HepG2 (cell line): ENCODE measurements around the gene MCM10. TPM values are rescaled to one million over a fixed set of nuclear protein-coding genes. Genes with fewer than 3 reads are reported as not detected.
A peak's percentile ranks its signal among the peaks of the same experiment; 100 is the strongest.

Experiments
- ATAC-seq: fragments of 200-7000 bp; cut with Tn5 transposase; 3 replicates; pipeline ENCODE4 v1.9.1; 2020; ENCODE audit warnings: mild to moderate bottlenecking, moderate library complexity
- BruUV-seq: library from RNA; stranded (reverse); fragments of 400-500 nt; replicated peaks from 2 replicates; lab custom pipeline; 2021; lab: Mats Ljungman, UMichigan
- CTCF ChIA-PET: fragments of 300-600 bp; formaldehyde crosslinking; extraction: SDS; loops from one replicate; lab custom pipeline; 2021; ENCODE audit warnings: low total read pairs, inconsistent platforms, low intra/inter-chr PET ratio; lab: Yijun Ruan, JAX
- POLR2A ChIA-PET: fragments of 350-600 bp; sonication (Branson Sonifier 250); formaldehyde crosslinking; loops from one replicate; lab custom pipeline; 2020; ENCODE audit warnings: antibody characterized with exemption, inconsistent platforms; lab: Yijun Ruan, JAX
- DNase-seq: peaks from one replicate; pipeline ENCODE4 v3.0.0-alpha.2; 2015; ENCODE audit warnings: low spot score
- FAIRE-seq: peaks from 3 replicates; lab custom pipeline; 2011; peaks lifted over from hg19 to GRCh38; lab: Jason Lieb, UNC
- H2AFZ ChIP-seq: one replicate; pipeline ENCODE4 v1.6.1; 2011; ENCODE audit warnings: low read length, inconsistent platforms
- H3K27ac ChIP-seq: fragments of 300-600 bp; 3 replicates; pipeline ENCODE4 v1.8.0; 2011; ENCODE audit warnings: mixed run types, mild to moderate bottlenecking, mixed read lengths, low read length, inconsistent platforms; ENCODE audit not compliant: insufficient read depth; ENCODE audit errors: extremely low read length
- H3K27me3 ChIP-seq, 2 experiments: fragments of 200-600 bp in 1 of 2; 2 replicates in 1 of 2; 3 replicates in 1 of 2; pipeline versions ENCODE4 v1.6.0 to v1.8.0; 2011; ENCODE audit warnings: low read length in 2 of 2, mild to moderate bottlenecking in 2 of 2, moderate library complexity in 2 of 2, inconsistent platforms in 1 of 2; ENCODE audit not compliant: insufficient read depth in 2 of 2, control insufficient read depth in 1 of 2
- H3K36me3 ChIP-seq, 2 experiments: fragments of 200-600 bp in 1 of 2; replicated peaks in 1 of 2; 2 replicates in 1 of 2; 3 replicates in 1 of 2; pipeline versions ENCODE4 v1.5.1 to v1.8.0; 2011; ENCODE audit warnings: low read length in 2 of 2, inconsistent platforms in 1 of 2; ENCODE audit not compliant: insufficient read depth in 2 of 2, control insufficient read depth in 1 of 2
- H3K4me1 ChIP-seq: 2 replicates; pipeline ENCODE4 v1.5.1; 2012; ENCODE audit warnings: low read length, inconsistent platforms; ENCODE audit not compliant: insufficient read depth
- H3K4me2 ChIP-seq: 2 replicates; pipeline ENCODE4 v1.6.0; 2011; ENCODE audit warnings: low read depth, low read length, inconsistent platforms
- H3K4me3 ChIP-seq, 3 experiments: fragments of 200-600 bp in 1 of 3; sonication (generic), shearing (Covaris generic) in 1 of 3; replicated peaks in 1 of 3; 2 replicates each; pipeline ENCODE4 v1.5.1; 2011 to 2016; ENCODE audit warnings: low read length in 3 of 3, inconsistent platforms in 2 of 3, low read depth in 2 of 3, mild to moderate bottlenecking in 2 of 3, control low read depth in 1 of 3, mixed read lengths in 1 of 3; ENCODE audit not compliant: insufficient read depth in 1 of 3
- H3K79me2 ChIP-seq: one replicate; pipeline ENCODE4 v1.6.1; 2011; ENCODE audit warnings: low read length, inconsistent platforms; ENCODE audit not compliant: insufficient read depth
- H3K9ac ChIP-seq: 2 replicates; pipeline ENCODE4 v1.6.0; 2011; ENCODE audit warnings: mild to moderate bottlenecking, low read depth, low read length, inconsistent platforms; ENCODE audit not compliant: insufficient read depth
- H3K9me3 ChIP-seq: 2 replicates; pipeline ENCODE4 v1.5.1; 2012; ENCODE audit warnings: mild to moderate bottlenecking, low read length
- H4K20me1 ChIP-seq: 2 replicates; pipeline ENCODE4 v1.6.0; 2011; ENCODE audit warnings: inconsistent platforms, mild to moderate bottlenecking, low read length, moderate library complexity; ENCODE audit not compliant: insufficient read depth
- KLF13 ChIP-seq: sonication (generic); formaldehyde crosslinking; IDR thresholded peaks from 2 replicates; pipeline ENCODE4 v1.4.0; 2020; ENCODE audit warnings: mild to moderate bottlenecking, missing genetic modification reagents
- SMC3 ChIP-seq: IDR thresholded peaks from 2 replicates; pipeline ENCODE4 v1.6.1; 2011; ENCODE audit warnings: low read length, improper control_type of control experiment
- STAG1 ChIP-seq: sonication (generic); formaldehyde crosslinking; IDR thresholded peaks from 2 replicates; pipeline ENCODE4 v1.4.0; 2020; ENCODE audit warnings: missing genetic modification reagents
- WGBS: methylation state at CpG from one replicate; pipeline ENCODE4 v1.1.6; 2017; ENCODE audit warnings: low lambda C conversion rate; 5-methylcytosine and 5-hydroxymethylcytosine counted together
- in situ Hi-C: cut with HindIII; loops from 2 replicates; pipeline ENCODE4 v1.10.0; 2017; ENCODE audit warnings: low pct_unique_long_range_greater_than_20kb; ENCODE audit not compliant: extremely low pct_ligation_motif_present
- intact Hi-C: fragments of 100-400 bp; cut with micrococcal nuclease; formaldehyde crosslinking; loops from one replicate; pipeline ENCODE4 v1.10.0; 2022; ENCODE audit not compliant: unreplicated experiment
- polyA plus RNA-seq, 8 experiments: library from polyadenylated mRNA; depleted of rRNA in 3 of 8; stranded (reverse) in 7 of 8; unstranded in 1 of 8; fragments of >200 nt; fragmentation: Illumina TruSeq in 4 of 8; extraction: Trizol in 4 of 8; gene quantifications; 2 replicates each; pipeline versions ENCODE4 v1.2.1 to v1.2.3, GENCODE V29; 2011 to 2016; ENCODE audit warnings: low read depth in 4 of 8, missing spikeins in 1 of 8, mixed read lengths in 1 of 8; ENCODE audit not compliant: insufficient read depth in 1 of 8
- total RNA-seq, 5 experiments: library from RNA; depleted of rRNA; stranded (reverse); fragments of >200 nt; fragmentation: Illumina TruSeq; extraction: Trizol; gene quantifications; 2 replicates each; pipeline ENCODE4 v1.2.3, GENCODE V29; 2016; ENCODE audit warnings: low read depth in 1 of 5
- TF ChIP-seq, protein P1 (sequence below): sonication (generic); formaldehyde crosslinking; IDR thresholded peaks from 2 replicates; pipeline ENCODE4 v1.4.0; 2020; ENCODE audit warnings: missing genetic modification reagents, mild to moderate bottlenecking, borderline replicate concordance
- TF ChIP-seq, protein P2 (sequence below), 2 experiments: fragments of 450-650 bp in 1 of 2; sonication (generic) in 1 of 2; formaldehyde crosslinking in 1 of 2; IDR thresholded peaks; 2 replicates each; pipeline versions ENCODE4 v1.6.1 to v1.8.0; 2016 to 2022; ENCODE audit warnings: antibody characterized with exemption in 1 of 2, mild to moderate bottlenecking in 1 of 2, missing genetic modification reagents in 1 of 2
- TF ChIP-seq, protein P3 (sequence below): IDR thresholded peaks from 2 replicates; pipeline ENCODE4 v1.6.1; 2016; ENCODE audit warnings: missing genetic modification reagents, missing compliant biosample characterization
- TF ChIP-seq, protein P4 (sequence below): sonication (generic); formaldehyde crosslinking; IDR thresholded peaks from 2 replicates; pipeline ENCODE4 v1.5.0; 2020; ENCODE audit warnings: mild to moderate bottlenecking, missing genetic modification reagents, moderate library complexity

MCM10 gene
- total and polyA plus RNA-seq, 2 of the 13 experiments (the other 11 are each of a cell fraction or from before 2014, with no cell fraction given) = 2.8 to 31.3 TPM

DNA sequence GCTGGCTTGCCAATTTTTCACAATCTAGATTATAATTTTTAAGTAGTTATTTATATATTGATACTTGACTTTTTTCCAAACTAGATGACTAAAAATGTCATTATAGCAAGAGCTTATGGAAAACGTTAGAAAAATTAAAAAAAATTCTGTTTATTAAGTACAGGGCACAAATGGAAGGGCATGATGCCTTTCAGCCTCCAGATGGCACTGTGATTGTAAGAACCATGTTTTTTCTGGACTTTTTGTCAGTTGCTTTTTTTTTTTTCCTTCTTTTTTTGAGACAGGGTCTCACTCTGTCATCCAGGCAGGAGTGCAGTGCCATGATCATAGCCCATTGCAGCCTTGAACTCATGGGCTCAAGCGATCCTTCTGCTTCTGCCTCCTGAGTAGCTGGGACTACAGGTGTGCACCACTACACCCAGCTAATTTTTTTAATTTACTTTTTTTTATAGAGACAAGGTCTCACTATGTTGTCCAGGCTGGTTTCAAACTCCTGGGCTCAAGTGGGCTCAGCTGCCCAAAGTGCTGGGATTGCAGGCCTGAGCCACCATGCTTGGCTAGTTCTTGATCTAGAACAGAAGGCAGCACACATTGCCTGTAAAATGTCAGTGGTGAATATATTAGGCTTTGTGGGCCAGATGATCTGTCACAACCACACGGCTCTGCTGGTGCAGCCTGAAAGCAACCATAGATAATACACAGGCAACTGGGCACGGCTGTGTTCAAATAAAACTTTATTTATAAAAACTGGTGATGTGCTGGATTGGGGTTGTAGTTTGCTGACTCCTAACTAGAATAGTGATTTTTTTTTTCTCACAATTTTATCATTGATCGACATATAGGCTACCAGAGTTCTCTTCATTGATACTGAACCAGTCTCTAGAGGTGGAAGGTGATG, 45.4 kb downstream of the MCM10 start:
- FAIRE-seq = no peak
- Histone ChIP-seq H3K4me1 (no peaks in the 10 kb centered on the region), H3K36me3 (peaks cover 11 to 33% of the 10 kb centered on the region in 2 experiments), H3K9ac (no peak overlapping the region), H3K4me3 (no peak overlapping the region), H4K20me1 (no peaks in the 10 kb centered on the region)
- intact Hi-C loops = loop anchor here (1.0 to 5.0 kb wide), 2 partner anchors 96 to 146 kb away; no protein-coding TSS in a partner anchor
- DNase-seq = peak; percentile 6
- in situ Hi-C loops = no loop called here
- ChIA-PET POLR2A (interaction anchor here (0.7 kb wide), 1 partner anchor 304 kb away, joined by 3 read pairs; no protein-coding TSS in a partner anchor), CTCF (interaction anchor here (0.6 to 1.4 kb wide), 3 partner anchors 49 to 146 kb away, joined by 3 to 8 read pairs (median 3); no protein-coding TSS in a partner anchor)
- 86% methylated on average over 5 of the region's 5 CpGs for WGBS
- TF ChIP-seq, protein P1, sequence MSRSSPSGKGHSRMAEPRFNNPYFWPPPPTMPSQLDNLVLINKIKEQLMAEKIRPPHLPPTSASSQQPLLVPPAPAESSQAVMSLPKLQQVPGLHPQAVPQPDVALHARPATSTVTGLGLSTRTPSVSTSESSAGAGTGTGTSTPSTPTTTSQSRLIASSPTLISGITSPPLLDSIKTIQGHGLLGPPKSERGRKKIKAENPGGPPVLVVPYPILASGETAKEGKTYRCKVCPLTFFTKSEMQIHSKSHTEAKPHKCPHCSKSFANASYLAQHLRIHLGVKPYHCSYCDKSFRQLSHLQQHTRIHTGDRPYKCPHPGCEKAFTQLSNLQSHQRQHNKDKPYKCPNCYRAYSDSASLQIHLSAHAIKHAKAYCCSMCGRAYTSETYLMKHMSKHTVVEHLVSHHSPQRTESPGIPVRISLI (CRISPR knock-in tag) = peak; percentile 44; the same call in 1 of the 2 replicates
- TF ChIP-seq, protein P2, sequence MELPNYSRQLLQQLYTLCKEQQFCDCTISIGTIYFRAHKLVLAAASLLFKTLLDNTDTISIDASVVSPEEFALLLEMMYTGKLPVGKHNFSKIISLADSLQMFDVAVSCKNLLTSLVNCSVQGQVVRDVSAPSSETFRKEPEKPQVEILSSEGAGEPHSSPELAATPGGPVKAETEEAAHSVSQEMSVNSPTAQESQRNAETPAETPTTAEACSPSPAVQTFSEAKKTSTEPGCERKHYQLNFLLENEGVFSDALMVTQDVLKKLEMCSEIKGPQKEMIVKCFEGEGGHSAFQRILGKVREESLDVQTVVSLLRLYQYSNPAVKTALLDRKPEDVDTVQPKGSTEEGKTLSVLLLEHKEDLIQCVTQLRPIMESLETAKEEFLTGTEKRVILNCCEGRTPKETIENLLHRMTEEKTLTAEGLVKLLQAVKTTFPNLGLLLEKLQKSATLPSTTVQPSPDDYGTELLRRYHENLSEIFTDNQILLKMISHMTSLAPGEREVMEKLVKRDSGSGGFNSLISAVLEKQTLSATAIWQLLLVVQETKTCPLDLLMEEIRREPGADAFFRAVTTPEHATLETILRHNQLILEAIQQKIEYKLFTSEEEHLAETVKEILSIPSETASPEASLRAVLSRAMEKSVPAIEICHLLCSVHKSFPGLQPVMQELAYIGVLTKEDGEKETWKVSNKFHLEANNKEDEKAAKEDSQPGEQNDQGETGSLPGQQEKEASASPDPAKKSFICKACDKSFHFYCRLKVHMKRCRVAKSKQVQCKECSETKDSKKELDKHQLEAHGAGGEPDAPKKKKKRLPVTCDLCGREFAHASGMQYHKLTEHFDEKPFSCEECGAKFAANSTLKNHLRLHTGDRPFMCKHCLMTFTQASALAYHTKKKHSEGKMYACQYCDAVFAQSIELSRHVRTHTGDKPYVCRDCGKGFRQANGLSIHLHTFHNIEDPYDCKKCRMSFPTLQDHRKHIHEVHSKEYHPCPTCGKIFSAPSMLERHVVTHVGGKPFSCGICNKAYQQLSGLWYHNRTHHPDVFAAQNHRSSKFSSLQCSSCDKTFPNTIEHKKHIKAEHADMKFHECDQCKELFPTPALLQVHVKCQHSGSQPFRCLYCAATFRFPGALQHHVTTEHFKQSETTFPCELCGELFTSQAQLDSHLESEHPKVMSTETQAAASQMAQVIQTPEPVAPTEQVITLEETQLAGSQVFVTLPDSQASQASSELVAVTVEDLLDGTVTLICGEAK (IDR thresholded peaks at IDR 0.05) = no peak
- TF ChIP-seq, protein P2 (CRISPR knock-in tag; IDR thresholded peaks at IDR 0.05) = peak; percentile 90
- TF ChIP-seq, protein P3, sequence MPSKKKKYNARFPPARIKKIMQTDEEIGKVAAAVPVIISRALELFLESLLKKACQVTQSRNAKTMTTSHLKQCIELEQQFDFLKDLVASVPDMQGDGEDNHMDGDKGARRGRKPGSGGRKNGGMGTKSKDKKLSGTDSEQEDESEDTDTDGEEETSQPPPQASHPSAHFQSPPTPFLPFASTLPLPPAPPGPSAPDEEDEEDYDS (CRISPR knock-in tag) = no peak
- TF ChIP-seq, protein P4, sequence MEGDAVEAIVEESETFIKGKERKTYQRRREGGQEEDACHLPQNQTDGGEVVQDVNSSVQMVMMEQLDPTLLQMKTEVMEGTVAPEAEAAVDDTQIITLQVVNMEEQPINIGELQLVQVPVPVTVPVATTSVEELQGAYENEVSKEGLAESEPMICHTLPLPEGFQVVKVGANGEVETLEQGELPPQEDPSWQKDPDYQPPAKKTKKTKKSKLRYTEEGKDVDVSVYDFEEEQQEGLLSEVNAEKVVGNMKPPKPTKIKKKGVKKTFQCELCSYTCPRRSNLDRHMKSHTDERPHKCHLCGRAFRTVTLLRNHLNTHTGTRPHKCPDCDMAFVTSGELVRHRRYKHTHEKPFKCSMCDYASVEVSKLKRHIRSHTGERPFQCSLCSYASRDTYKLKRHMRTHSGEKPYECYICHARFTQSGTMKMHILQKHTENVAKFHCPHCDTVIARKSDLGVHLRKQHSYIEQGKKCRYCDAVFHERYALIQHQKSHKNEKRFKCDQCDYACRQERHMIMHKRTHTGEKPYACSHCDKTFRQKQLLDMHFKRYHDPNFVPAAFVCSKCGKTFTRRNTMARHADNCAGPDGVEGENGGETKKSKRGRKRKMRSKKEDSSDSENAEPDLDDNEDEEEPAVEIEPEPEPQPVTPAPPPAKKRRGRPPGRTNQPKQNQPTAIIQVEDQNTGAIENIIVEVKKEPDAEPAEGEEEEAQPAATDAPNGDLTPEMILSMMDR = peak; percentile 48
- TF ChIP-seq STAG1 (CRISPR knock-in tag) (peak; percentile 61), SMC3 (peak; percentile 46), KLF13 (CRISPR knock-in tag) (no peak)
- TF ChIP-seq, all 625 proteins: peak for 5
- Histone ChIP-seq H3K27ac (no peak overlapping the region), H3K27me3 (no peaks in the 10 kb centered on the region), H3K4me2 (no peak overlapping the region), H3K79me2 (no peaks in the 10 kb centered on the region), H2AFZ (no peak overlapping the region), H3K9me3 (no peaks in the 10 kb centered on the region)
- BruUV-seq = no TSS peak
- ATAC-seq = no peak
